HEK293 (cell line): ENCODE data around the gene IGLL1.

Source experiments
- CTCF ChIA-PET: fragments of 350-600 bp; formaldehyde crosslinking; extraction: SDS; loops from one replicate; lab custom pipeline; 2021; ENCODE audit warnings: antibody characterized with exemption; lab: Yijun Ruan, JAX
- POLR2A ChIA-PET: fragments of 300-600 bp; formaldehyde crosslinking; extraction: SDS; loops from one replicate; lab custom pipeline; 2020; ENCODE audit warnings: antibody characterized with exemption, inconsistent platforms; lab: Yijun Ruan, JAX
- H3K27ac ChIP-seq: fragments of 200-500 bp; sonication (Bioruptor generic); 2 replicates; pipeline ENCODE4 v1.5.1; 2014; ENCODE audit warnings: low read depth, low read length, control low read depth, inconsistent platforms; ENCODE audit errors: extremely low read depth
- H3K36me3 ChIP-seq, 2 experiments: fragments of 200-500 bp in 1 of 2; sonication (Bioruptor generic) in 1 of 2; 1 replicate in 1 of 2; 2 replicates in 1 of 2; pipeline ENCODE4 v1.5.1; 2014 to 2017; ENCODE audit warnings: inconsistent platforms in 2 of 2, low read length in 2 of 2; ENCODE audit not compliant: control insufficient read depth in 2 of 2, insufficient read depth in 1 of 2
- H3K4me1 ChIP-seq: fragments of 200-500 bp; sonication (Bioruptor generic); 2 replicates; pipeline ENCODE4 v1.5.1; 2014; ENCODE audit warnings: mild to moderate bottlenecking, low read length, inconsistent platforms; ENCODE audit not compliant: control insufficient read depth, insufficient read depth
- H3K4me3 ChIP-seq: 2 replicates; pipeline ENCODE4 v1.5.1; 2011; ENCODE audit warnings: low read depth, mild to moderate bottlenecking, control low read depth, low read length, moderate library complexity
- H3K9me3 ChIP-seq: fragments of 200-500 bp; sonication (Bioruptor generic); 2 replicates; pipeline ENCODE4 v1.5.1; 2014; ENCODE audit warnings: low read depth, low read length, inconsistent platforms; ENCODE audit not compliant: control insufficient read depth, insufficient read depth
- AEBP2 ChIP-seq: fragments of 450-650 bp; formaldehyde crosslinking; IDR thresholded peaks from 2 replicates; pipeline ENCODE4 v1.5.1; 2016; ENCODE audit warnings: missing biosample characterization, missing genetic modification characterization, borderline replicate concordance
- HOXD13 ChIP-seq: sonication (generic); formaldehyde crosslinking; IDR thresholded peaks from 2 replicates; pipeline ENCODE4 v1.8.0; 2022; ENCODE audit warnings: missing genetic modification reagents, borderline replicate concordance
- MZF1 ChIP-seq: fragments of 450-650 bp; formaldehyde crosslinking; IDR thresholded peaks from 2 replicates; pipeline ENCODE4 v1.5.1; 2017; ENCODE audit warnings: missing biosample characterization, missing genetic modification characterization, borderline replicate concordance
- OVOL3 ChIP-seq: fragments of 450-650 bp; formaldehyde crosslinking; IDR thresholded peaks from 2 replicates; pipeline ENCODE4 v1.5.1; 2016; ENCODE audit warnings: missing biosample characterization, missing genetic modification characterization
- PRDM2 ChIP-seq: fragments of 450-650 bp; formaldehyde crosslinking; IDR thresholded peaks from 2 replicates; pipeline ENCODE4 v1.5.1; 2016; ENCODE audit warnings: missing biosample characterization, missing genetic modification characterization, borderline replicate concordance
- PRDM4 ChIP-seq: fragments of 450-650 bp; formaldehyde crosslinking; IDR thresholded peaks from 2 replicates; pipeline ENCODE4 v1.5.1; 2017; ENCODE audit warnings: missing biosample characterization, missing genetic modification characterization
- SETDB1 ChIP-seq: IDR thresholded peaks from one replicate; pipeline ENCODE4 v1.6.1; 2017; ENCODE audit warnings: mild to moderate bottlenecking, low read length, moderate library complexity, mixed read lengths; ENCODE audit not compliant: insufficient read length
- ZBTB1 ChIP-seq: fragments of 450-650 bp; formaldehyde crosslinking; IDR thresholded peaks from 2 replicates; pipeline ENCODE4 v1.5.1; 2016; ENCODE audit warnings: missing biosample characterization, missing genetic modification characterization
- ZBTB17 ChIP-seq: fragments of 450-650 bp; formaldehyde crosslinking; IDR thresholded peaks from 2 replicates; pipeline ENCODE4 v1.5.1; 2016; ENCODE audit warnings: missing biosample characterization, missing genetic modification characterization
- ZNF140 ChIP-seq: fragments of 450-650 bp; formaldehyde crosslinking; IDR thresholded peaks from 2 replicates; pipeline ENCODE4 v1.5.1; 2016; ENCODE audit warnings: missing biosample characterization, missing genetic modification characterization
- ZNF292 ChIP-seq: fragments of 450-650 bp; formaldehyde crosslinking; IDR thresholded peaks from 2 replicates; pipeline ENCODE4 v1.5.1; 2016; ENCODE audit warnings: low read depth, missing biosample characterization, missing genetic modification characterization, borderline replicate concordance
- ZNF366 ChIP-seq: fragments of 450-650 bp; formaldehyde crosslinking; conservative IDR thresholded peaks from 2 replicates; pipeline ENCODE4 v1.5.1; 2016; ENCODE audit warnings: missing biosample characterization, missing genetic modification characterization
- ZNF488 ChIP-seq: fragments of 450-650 bp; formaldehyde crosslinking; IDR thresholded peaks from 2 replicates; pipeline ENCODE4 v1.5.1; 2016; ENCODE audit warnings: missing biosample characterization, missing genetic modification characterization
- ZNF529 ChIP-seq: fragments of 450-650 bp; formaldehyde crosslinking; IDR thresholded peaks from 2 replicates; pipeline ENCODE4 v1.5.1; 2017; ENCODE audit warnings: missing genetic modification characterization, missing biosample characterization; ENCODE audit not compliant: insufficient replicate concordance
- ZNF560 ChIP-seq: fragments of 450-650 bp; formaldehyde crosslinking; IDR thresholded peaks from 2 replicates; pipeline ENCODE4 v1.5.1; 2017; ENCODE audit warnings: missing biosample characterization, missing genetic modification characterization, borderline replicate concordance
- ZNF561 ChIP-seq: fragments of 450-650 bp; IDR thresholded peaks from 2 replicates; pipeline ENCODE4 v1.5.1; 2018; ENCODE audit warnings: missing biosample characterization, missing genetic modification characterization, borderline replicate concordance
- ZNF585B ChIP-seq: fragments of 450-650 bp; formaldehyde crosslinking; IDR thresholded peaks from 2 replicates; pipeline ENCODE4 v1.5.1; 2016; ENCODE audit warnings: missing biosample characterization, missing genetic modification characterization
- ZNF692 ChIP-seq: fragments of 450-650 bp; formaldehyde crosslinking; IDR thresholded peaks from 2 replicates; pipeline ENCODE4 v1.5.1; 2016; ENCODE audit warnings: missing biosample characterization, missing genetic modification characterization
- ZNF830 ChIP-seq: fragments of 450-650 bp; IDR thresholded peaks from 2 replicates; pipeline ENCODE4 v1.5.0; 2018; ENCODE audit warnings: missing biosample characterization, missing genetic modification characterization, low read depth, mild to moderate bottlenecking, moderate library complexity

Gene IGLL1

GRCh38 chr22:23551385-23551784, 28.7 kb downstream of the IGLL1 start:
- no peak overlapping the region for H3K4me3 ChIP-seq
- no peaks in the 10 kb centered on the region for H3K4me1 ChIP-seq
- POLR2A ChIA-PET = no interaction called here
- H3K36me3 ChIP-seq = no peaks in the 10 kb centered on the region
- TF ChIP-seq HOXD13 (CRISPR knock-in tag) = no peak
- no peak for TF ChIP-seq MZF1
- no peak for TF ChIP-seq ZNF529
- TF ChIP-seq ZNF585B (tag by site-specific recombination) = no peak
- no peak for TF ChIP-seq ZNF561 (tag by site-specific recombination)
- peak; percentile 96 for TF ChIP-seq ZBTB17 (tag by site-specific recombination)
- TF ChIP-seq OVOL3 (tag by site-specific recombination) = no peak
- no peak for TF ChIP-seq ZBTB1 (tag by site-specific recombination)
- no peak for TF ChIP-seq ZNF292 (tag by site-specific recombination)
- TF ChIP-seq SETDB1 = no peak
- no peak for TF ChIP-seq PRDM2 (tag by site-specific recombination)
- TF ChIP-seq ZNF560 (tag by site-specific recombination) = 0 out of 2 replicates have a peak, but pooled peaks have one; percentile 6
- H3K27ac ChIP-seq = no peak overlapping the region
- CTCF ChIA-PET = no interaction called here
- no peaks in the 10 kb centered on the region for H3K9me3 ChIP-seq

- Histone ChIP-seq H3K36me3 (no peaks in the 10 kb centered on the region), H3K9me3 (no peaks in the 10 kb centered on the region), H3K4me3 (no peak overlapping the region), H3K27ac (no peak overlapping the region), H3K4me1 (no peaks in the 10 kb centered on the region)
- ChIA-PET POLR2A (no interaction called here), CTCF (no interaction called here)
- TF ChIP-seq ZNF366 (tag by site-specific recombination) (peak; percentile 85), SETDB1 (no peak), ZBTB17 (tag by site-specific recombination) (peak; percentile 100), ZNF830 (tag by site-specific recombination) (no peak), AEBP2 (tag by site-specific recombination) (0 out of 2 replicates have a peak, but pooled peaks have one; percentile 4), ZNF140 (tag by site-specific recombination) (0 out of 2 replicates have a peak, but pooled peaks have one; percentile 3), ZNF488 (tag by site-specific recombination) (0 out of 2 replicates have a peak, but pooled peaks have one; percentile 14), ZNF692 (tag by site-specific recombination) (no peak), PRDM4 (tag by site-specific recombination) (no peak)
Observed at GRCh38 chr22:23550049-23550650, 29.9 kb downstream of the IGLL1 start.
